IgD-negative memory B cell (primary cell): Measurements from ENCODE around the gene RBM42. TPM values are rescaled to one million over a fixed set of nuclear protein-coding genes. Genes with fewer than 3 reads are reported as not detected.
"Not testable (repeated sequence)": the region's sequence is repeated elsewhere in the genome, so short reads cannot be mapped to it uniquely, and the experiment has no call there.

Source experiments
- H3K27ac Mint-ChIP-seq, 3 donors: one replicate each; pipeline ENCODE4 v1.8.0; 2020 to 2022; ENCODE audit warnings: mild to moderate bottlenecking in 3 of 3, mixed read lengths in 3 of 3, moderate library complexity in 1 of 3
- H3K27me3 Mint-ChIP-seq: one replicate; pipeline ENCODE4 v1.8.0; 2021; ENCODE audit warnings: mixed read lengths
- H3K36me3 Mint-ChIP-seq: one replicate; pipeline ENCODE4 v1.8.0; 2020; ENCODE audit warnings: mild to moderate bottlenecking, mixed read lengths
- H3K4me1 Mint-ChIP-seq, 3 donors: one replicate each; pipeline ENCODE4 v1.8.0; 2020 to 2022; ENCODE audit warnings: mixed read lengths in 3 of 3, mild to moderate bottlenecking in 1 of 3
- H3K4me3 Mint-ChIP-seq, 4 donors: one replicate each; pipeline ENCODE4 v1.8.0; 2020 to 2022; ENCODE audit warnings: mild to moderate bottlenecking in 4 of 4, mixed read lengths in 4 of 4, moderate library complexity in 3 of 4
- H3K9me3 Mint-ChIP-seq, 3 donors: one replicate each; pipeline ENCODE4 v1.8.0; 2020 to 2021; ENCODE audit warnings: mixed read lengths in 3 of 3, mild to moderate bottlenecking in 1 of 3
- polyA plus RNA-seq: library from polyadenylated mRNA; unstranded; fragments of 300-500 nt; fragmentation: Illumina TruSeq; gene quantifications from one replicate; pipeline ENCODE4 v1.2.3, GENCODE V29; 2021

Gene RBM42, protein sequence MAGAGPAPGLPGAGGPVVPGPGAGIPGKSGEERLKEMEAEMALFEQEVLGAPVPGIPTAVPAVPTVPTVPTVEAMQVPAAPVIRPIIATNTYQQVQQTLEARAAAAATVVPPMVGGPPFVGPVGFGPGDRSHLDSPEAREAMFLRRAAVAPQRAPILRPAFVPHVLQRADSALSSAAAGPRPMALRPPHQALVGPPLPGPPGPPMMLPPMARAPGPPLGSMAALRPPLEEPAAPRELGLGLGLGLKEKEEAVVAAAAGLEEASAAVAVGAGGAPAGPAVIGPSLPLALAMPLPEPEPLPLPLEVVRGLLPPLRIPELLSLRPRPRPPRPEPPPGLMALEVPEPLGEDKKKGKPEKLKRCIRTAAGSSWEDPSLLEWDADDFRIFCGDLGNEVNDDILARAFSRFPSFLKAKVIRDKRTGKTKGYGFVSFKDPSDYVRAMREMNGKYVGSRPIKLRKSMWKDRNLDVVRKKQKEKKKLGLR
- polyA plus RNA-seq: 76.5 TPM

DNA sequence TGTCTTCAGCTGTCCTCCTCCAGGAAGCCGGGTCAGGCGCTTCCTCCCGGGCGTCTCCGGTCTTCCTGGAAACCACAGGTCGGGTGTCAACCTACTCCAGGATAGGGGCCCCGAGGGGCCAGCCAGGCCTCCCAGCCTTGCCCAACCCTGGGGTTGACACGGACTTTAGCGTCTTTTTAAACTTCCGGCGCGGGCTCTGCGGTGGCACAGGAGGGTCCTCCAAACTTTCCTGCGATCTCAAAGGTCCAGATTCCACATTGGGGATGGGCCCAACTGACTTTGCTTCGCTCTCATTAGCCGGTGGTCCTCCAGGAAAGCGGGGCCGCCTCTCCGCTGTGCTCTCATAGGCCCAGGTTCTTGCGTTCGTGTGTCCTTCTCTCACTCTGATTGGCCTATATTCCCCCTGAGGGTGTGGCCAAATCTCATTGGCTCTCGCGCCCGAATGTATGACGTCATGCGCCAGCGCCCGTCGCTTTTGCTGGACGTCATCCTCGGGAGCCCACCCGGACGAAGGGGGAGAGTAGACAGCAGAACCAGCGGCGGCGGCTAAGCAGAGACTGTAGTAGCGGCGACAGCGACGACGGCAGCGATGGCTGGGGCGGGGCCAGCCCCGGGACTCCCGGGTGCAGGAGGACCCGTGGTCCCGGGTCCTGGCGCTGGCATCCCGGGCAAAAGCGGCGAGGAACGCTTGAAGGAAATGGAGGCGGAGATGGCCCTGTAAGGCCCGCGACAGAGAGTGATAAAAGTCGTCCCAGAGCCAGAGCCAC, at the start of gene RBM42:
TSS of gene RBM42 (plus strand) at position 472 of the 767 bp plus-strand sequence. CDS start at position 590, 118 bp downstream.
- peaks cover 10 to 12% (median 12%) of the 10 kb centered on the region in 3 donors for H3K4me1 Mint-ChIP-seq
- H3K36me3 Mint-ChIP-seq: no peaks in the 10 kb centered on the region
- peak within 1 kb of the TSS; percentile 84 to 100 (median 96) for H3K27ac Mint-ChIP-seq
- H3K4me3 Mint-ChIP-seq: peak within 1 kb of the TSS; percentile 88 to 100 (median 96)
- peaks cover 1% of the 10 kb centered on the region for H3K27me3 Mint-ChIP-seq
- no peaks in the 10 kb centered on the region for H3K9me3 Mint-ChIP-seq

DNA sequence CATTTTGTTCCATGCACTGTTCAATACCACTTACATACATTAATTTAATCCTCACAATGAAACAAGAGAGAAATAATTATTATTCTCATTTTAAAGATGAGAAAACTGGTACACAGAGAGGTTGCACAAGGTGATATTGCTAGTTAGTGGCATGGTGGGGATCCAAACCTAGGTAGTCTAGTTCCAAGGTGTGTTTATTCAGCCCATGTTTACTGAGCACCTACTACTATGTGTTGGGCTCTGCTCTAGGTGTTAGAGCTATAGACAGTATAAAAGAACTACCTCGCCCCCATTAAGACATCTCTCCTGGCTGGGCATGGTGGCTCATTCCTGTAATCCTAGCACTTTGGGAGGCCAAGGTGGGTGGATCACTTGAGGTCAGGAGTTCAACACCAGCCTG, 46.1 kb upstream of the RBM42 start:
- Mint-ChIP-seq H3K36me3 (peaks cover under 1% of the 10 kb centered on the region), H3K4me1 (no peaks in the 10 kb centered on the region), H3K9me3 (peaks cover 0 to 3% (median 0%) of the 10 kb centered on the region in 3 donors), H3K27me3 (peaks cover 16% of the 10 kb centered on the region), H3K4me3 (no peak overlapping the region), H3K27ac (no peak overlapping the region)

DNA sequence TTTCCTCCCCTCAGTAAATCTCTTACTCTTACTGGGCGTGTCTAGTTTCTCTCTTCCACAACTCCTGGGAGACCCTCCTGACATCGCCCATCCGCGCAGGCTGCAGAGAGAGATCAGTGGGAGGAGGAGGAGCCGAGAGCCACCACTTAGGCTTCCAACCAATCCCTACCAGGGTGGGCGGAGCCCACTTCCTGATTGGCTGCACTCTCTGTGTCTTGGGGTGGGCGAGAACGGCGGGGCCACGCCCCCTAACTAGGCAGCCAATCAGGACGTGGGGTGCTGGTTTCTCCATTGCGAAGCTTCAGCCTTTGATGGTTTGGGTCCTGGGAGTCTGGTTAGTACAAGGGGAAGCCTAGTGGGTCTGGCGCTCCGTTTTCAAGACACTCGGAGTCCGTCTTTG, 43.0 kb upstream of the RBM42 start, which contains the start of gene PMIS2:
TSS of gene PMIS2 (plus strand) at position 326 of the 400 bp plus-strand sequence. CDS start 87 bp downstream, outside the sequence.
- Mint-ChIP-seq H3K4me1 (no peaks in the 10 kb centered on the region), H3K9me3 (peaks cover 0 to 1% (median 0%) of the 10 kb centered on the region in 3 donors), H3K27ac (no peak within 1 kb of the TSS), H3K36me3 (no peaks in the 10 kb centered on the region), H3K4me3 (no peak within 1 kb of the TSS), H3K27me3 (peaks cover 10% of the 10 kb centered on the region)

DNA sequence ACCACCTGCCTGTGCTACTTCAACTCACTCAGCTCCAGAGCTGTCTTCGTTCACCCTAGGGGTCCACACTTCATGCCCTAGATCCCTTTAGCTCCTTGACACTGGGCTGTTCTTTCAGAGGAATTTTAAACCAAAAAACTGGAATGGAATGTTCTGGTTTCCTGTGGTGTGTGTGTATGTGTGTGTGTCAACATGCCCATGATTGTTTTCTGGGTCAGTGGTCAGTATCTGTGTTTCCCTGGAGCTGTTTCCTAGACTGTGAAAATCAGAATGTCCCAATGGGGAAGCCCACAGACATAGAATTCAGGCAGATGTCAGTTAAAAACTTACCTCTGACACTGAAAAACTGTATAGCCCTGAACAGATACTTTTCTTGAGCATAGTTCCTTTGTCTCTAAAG, 41.5 kb upstream of the RBM42 start:
- no peak overlapping the region for H3K27ac Mint-ChIP-seq
- H3K9me3 Mint-ChIP-seq: peaks cover 0 to 1% (median 0%) of the 10 kb centered on the region in 3 donors
- H3K4me1 Mint-ChIP-seq: no peaks in the 10 kb centered on the region
- H3K27me3 Mint-ChIP-seq: peaks cover 10% of the 10 kb centered on the region
- no peaks in the 10 kb centered on the region for H3K36me3 Mint-ChIP-seq
- no peak overlapping the region for H3K4me3 Mint-ChIP-seq

DNA sequence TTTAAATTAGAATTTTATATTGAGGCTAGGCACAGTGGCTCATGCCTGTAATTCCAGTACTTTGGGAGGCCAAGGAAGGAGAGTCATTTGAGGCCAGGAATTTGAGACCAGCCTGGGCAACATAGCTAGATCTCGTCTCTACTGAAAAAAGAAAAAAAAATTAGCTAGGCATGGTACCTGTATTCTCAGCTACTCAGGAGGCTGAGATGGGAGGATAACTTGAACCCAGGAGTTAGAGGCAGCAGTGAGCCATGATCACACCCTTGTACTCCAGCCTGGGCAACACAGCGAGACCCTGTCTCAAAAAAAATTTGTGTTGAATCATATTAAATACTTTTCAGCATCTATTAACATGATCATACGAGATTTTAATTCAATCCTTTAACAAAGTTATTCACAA, 38.0 kb upstream of the RBM42 start:
- Mint-ChIP-seq H3K27ac (no peak overlapping the region), H3K36me3 (no peaks in the 10 kb centered on the region), H3K27me3 (peaks cover 6% of the 10 kb centered on the region), H3K4me3 (no peak overlapping the region), H3K4me1 (no peaks in the 10 kb centered on the region), H3K9me3 (peaks cover 0 to 1% (median 0%) of the 10 kb centered on the region in 3 donors)

DNA sequence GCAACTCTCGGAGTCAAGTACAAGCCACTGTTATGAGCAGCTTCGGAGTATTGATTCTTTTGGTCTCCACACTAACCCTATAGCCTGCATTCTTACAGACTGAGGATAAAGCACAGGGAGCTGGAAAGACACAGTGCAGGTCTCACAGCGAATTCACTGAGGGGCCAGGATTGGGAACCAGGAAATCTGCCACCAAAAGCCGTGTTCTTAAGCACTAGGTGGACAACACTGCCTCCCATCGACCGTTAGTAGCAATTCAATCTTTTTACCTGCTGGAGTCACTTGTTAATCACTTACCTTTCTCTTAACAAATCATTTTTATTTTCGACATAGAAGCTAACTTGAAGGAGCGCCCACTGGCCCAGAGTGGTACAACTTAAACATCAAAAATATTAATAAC, 36.6 kb upstream of the RBM42 start:
- H3K27me3 Mint-ChIP-seq: peaks cover 1% of the 10 kb centered on the region
- H3K4me1 Mint-ChIP-seq: peaks cover 0 to 3% (median 0%) of the 10 kb centered on the region in 3 donors
- no peak overlapping the region for H3K27ac Mint-ChIP-seq
- H3K9me3 Mint-ChIP-seq: no peaks in the 10 kb centered on the region
- H3K36me3 Mint-ChIP-seq: no peaks in the 10 kb centered on the region
- H3K4me3 Mint-ChIP-seq: peak overlapping the region in 1 of 4 donors; percentile 34

DNA sequence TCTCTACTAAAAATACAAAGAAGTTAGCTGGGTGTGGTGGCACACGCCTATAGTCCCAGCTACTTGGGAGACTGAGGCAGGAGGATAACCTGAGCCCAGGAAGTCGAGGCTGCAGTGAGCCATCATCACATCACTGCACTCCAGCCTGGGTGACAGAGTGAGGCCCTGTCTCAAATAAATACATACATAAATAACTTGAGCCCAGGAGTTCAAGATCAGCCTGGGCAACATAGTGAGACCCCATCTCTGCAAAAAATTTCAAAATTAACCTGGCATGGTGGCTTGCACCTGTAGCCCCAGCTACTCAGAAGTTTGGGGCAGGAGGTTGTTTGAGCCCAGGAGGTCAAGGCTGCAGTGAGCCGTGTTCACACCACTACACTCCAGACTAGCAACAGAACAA, 33.8 kb upstream of the RBM42 start:
- H3K4me1 Mint-ChIP-seq, H3K4me3 Mint-ChIP-seq, H3K27ac Mint-ChIP-seq, H3K36me3 Mint-ChIP-seq, H3K9me3 Mint-ChIP-seq, H3K27me3 Mint-ChIP-seq: not testable (repeated sequence)

DNA sequence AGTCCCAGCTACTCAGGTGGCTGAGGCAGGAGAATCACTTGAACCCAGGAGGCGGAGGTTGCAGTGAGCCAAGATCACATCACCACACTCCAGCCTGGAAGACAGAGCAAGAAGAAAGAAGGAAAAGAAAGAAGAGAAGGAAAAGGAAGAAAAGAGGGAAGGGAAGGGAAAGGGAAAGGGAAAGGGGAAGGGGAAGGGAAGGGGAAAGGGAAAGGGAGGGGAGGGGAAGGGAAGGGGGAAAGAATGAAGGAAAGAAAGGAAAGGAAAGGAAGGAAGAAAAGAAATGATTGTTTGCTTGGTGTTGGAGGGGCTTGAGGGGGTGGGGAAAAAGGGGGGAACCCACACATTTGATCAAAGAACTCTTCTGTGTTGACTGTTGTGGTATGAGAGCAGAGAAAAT, 32.9 kb upstream of the RBM42 start:
- H3K36me3 Mint-ChIP-seq: no peaks in the 10 kb centered on the region
- peaks cover 0 to 3% (median 0%) of the 10 kb centered on the region in 3 donors for H3K4me1 Mint-ChIP-seq
- H3K4me3 Mint-ChIP-seq: no peak overlapping the region
- H3K9me3 Mint-ChIP-seq: no peaks in the 10 kb centered on the region
- peaks cover 6% of the 10 kb centered on the region for H3K27me3 Mint-ChIP-seq
- no peak overlapping the region for H3K27ac Mint-ChIP-seq

DNA sequence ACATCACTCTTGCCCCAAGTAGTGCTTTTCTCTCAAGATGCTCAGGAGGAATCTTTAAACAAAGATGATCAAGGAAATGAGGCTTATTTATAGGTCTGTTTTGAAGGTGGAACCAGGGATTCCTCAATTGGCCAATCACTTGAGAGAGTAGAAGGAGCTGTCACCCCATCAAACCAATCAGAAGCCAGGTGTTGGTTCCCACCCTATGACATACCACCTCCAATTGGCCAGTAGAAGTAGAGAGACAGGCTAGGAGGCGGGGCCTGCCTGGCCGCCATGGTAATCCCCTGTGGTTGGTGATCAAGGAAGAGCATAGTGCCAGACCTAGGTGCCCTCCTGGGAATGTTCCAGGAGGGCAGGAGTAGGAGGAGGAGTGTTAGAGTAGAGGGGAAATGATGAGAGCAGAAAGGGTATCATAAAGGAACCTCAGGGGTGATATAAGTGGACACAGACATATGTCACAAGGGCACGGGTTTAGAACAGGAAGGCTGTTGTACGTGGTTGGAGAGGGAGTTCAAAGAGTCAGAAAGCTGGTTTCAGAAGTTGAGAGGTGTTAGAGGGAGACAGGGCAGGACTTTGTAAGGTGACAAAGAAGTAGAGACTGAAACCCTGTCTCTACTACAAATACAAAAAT, 32.4 kb upstream of the RBM42 start:
- Mint-ChIP-seq H3K36me3 (no peaks in the 10 kb centered on the region), H3K4me1 (peaks cover 0 to 3% (median 0%) of the 10 kb centered on the region in 3 donors), H3K27ac (no peak overlapping the region), H3K9me3 (no peaks in the 10 kb centered on the region), H3K27me3 (peaks cover 9% of the 10 kb centered on the region), H3K4me3 (no peak overlapping the region)

DNA sequence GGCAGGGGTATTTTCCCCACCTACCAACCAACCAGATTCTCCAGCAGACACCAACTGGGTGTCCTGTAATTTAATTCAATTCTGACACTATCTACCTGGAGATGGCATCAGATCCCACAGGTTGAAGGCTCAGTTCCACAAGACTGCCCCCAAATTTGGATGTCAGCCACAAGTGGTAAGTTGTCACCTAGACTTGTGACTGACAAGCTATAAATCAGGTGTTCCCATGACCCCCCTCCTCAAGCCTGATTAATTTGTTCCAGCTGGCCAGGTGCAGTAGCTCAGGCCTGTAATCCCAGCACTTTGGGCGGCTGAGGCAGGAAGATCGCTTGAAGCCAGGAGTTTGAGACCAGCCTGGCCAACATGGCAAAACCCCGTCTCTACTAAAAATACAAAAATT, 26.9 kb upstream of the RBM42 start:
- no peaks in the 10 kb centered on the region for H3K4me1 Mint-ChIP-seq
- no peaks in the 10 kb centered on the region for H3K36me3 Mint-ChIP-seq
- no peak overlapping the region for H3K4me3 Mint-ChIP-seq
- no peaks in the 10 kb centered on the region for H3K9me3 Mint-ChIP-seq
- peaks cover 7% of the 10 kb centered on the region for H3K27me3 Mint-ChIP-seq
- peak overlapping the region in 1 of 3 donors; percentile 22 for H3K27ac Mint-ChIP-seq

DNA sequence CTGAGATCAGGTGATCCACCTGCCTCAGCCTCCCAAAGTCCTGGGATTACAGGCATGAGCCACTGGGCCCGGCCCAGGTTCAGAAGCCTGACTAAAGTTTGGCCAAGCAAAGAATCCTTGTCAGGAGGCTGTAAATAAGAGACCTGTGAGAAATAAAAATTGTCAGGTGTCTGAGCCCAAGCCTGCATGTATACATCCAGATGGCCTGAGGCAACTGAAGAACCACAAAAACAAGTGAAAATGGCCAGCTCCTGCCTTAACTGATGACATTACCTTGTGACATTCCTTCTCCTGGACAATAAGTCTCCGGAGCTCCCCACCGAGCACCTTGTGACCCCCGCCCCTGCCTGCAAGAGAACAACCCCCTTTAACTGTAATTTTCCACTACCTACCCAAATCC, 24.4 kb upstream of the RBM42 start:
- not testable (repeated sequence) for H3K27me3 Mint-ChIP-seq, H3K4me1 Mint-ChIP-seq, H3K36me3 Mint-ChIP-seq, H3K9me3 Mint-ChIP-seq
- H3K4me3 Mint-ChIP-seq: peak overlapping the region in 1 of 4 donors; percentile 72
- H3K27ac Mint-ChIP-seq: peak overlapping the region in 1 of 3 donors; percentile 86

DNA sequence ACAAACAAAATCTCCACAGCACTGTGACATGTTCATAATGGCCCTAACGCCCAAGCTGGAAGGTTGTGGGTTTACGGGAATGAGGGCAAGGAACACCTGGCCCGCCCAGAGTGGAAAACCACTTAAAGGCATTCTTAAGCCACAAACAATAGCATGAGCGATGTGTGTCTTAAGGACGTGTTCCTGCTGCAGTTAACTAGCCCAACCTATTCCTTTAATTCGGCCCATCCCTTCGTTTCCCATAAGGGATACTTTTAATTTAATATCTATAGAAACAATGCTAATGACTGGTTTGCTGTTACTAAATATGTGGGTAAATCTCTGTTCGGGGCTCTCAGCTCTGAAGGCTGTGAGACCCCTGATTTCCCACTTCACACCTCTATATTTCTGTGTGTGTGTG, 21.7 kb upstream of the RBM42 start:
- Mint-ChIP-seq H3K4me1 (peaks cover 19 to 28% (median 20%) of the 10 kb centered on the region in 3 donors), H3K27ac (peak overlapping the region in 1 of 3 donors; percentile 10), H3K4me3 (peak overlapping the region in 1 of 4 donors; percentile 20)
- H3K36me3 Mint-ChIP-seq, H3K9me3 Mint-ChIP-seq, H3K27me3 Mint-ChIP-seq: not testable (repeated sequence)

DNA sequence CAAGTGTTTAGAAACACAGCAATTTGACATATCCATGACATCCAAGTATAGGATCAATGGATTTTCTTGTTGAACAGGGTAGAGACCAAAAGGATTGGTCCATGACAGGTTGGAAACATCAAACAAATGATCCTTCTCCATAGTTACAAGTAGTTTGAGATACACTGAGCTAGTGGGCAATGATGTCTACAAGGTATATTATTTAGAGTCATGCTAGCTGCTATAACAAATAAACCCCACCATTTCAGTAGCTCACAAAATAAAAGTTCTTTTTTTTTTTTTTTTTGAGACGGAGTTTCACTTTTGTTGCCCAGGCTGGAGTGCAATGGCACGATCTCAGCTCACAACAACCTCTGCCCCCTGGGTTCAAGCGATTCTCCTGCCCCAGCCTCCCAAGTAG, 21.2 kb upstream of the RBM42 start:
- Mint-ChIP-seq H3K27me3 (no peaks in the 10 kb centered on the region), H3K4me1 (peaks cover 24 to 29% (median 24%) of the 10 kb centered on the region in 3 donors), H3K27ac (peak overlapping the region in 1 of 3 donors; percentile 10), H3K36me3 (peaks cover 4% of the 10 kb centered on the region), H3K4me3 (peak overlapping the region in 1 of 4 donors; percentile 20), H3K9me3 (peaks cover 0 to 6% (median 2%) of the 10 kb centered on the region in 3 donors)

DNA sequence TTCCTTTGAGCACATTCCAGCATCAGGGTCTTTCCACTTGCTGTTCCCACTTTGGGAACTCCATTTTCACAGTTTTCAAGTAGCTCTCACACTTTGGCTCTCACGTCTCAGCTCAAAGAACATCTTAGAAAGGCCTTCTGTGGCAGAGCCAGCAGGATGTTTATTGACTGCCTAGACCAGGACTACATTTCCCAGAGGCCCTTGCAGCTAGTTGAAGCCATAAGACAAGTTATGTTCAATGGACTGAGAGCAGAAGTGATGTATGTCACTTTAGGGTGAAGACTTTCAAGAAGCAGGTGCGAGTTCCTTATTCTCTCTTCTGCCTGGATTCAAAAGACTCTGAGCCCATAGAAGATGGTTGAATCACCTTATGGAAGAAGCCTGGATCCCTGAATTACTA, 20.6 kb upstream of the RBM42 start:
- Mint-ChIP-seq H3K4me3 (peak overlapping the region in 3 of 4 donors; percentile 65 to 89 (median 89)), H3K27me3 (no peaks in the 10 kb centered on the region), H3K9me3 (peaks cover 0 to 6% (median 2%) of the 10 kb centered on the region in 3 donors), H3K36me3 (peaks cover 4% of the 10 kb centered on the region), H3K4me1 (peaks cover 24 to 29% (median 25%) of the 10 kb centered on the region in 3 donors), H3K27ac (peak overlapping the region; percentile 90 to 97 (median 93))
